Mesodermal cell (in vitro differentiated cells): Measurements from ENCODE around the gene PASK.

Experiments used
- H3K27ac ChIP-seq: 2 replicates; pipeline ENCODE4 v1.7.0; 2013; ENCODE audit warnings: mild to moderate bottlenecking, low read depth, low read length, moderate library complexity; ENCODE audit not compliant: severe bottlenecking
- H3K36me3 ChIP-seq: 2 replicates; pipeline ENCODE4 v1.7.1; 2013; ENCODE audit warnings: mild to moderate bottlenecking, low read length, moderate library complexity; ENCODE audit not compliant: control insufficient read depth, insufficient read depth
- H3K4me1 ChIP-seq: one replicate; pipeline ENCODE4 v1.7.1; 2013; ENCODE audit warnings: mild to moderate bottlenecking, low read length; ENCODE audit not compliant: insufficient read depth, control insufficient read depth, poor library complexity, severe bottlenecking
- H3K4me3 ChIP-seq: 2 replicates; pipeline ENCODE4 v1.7.0; 2013; ENCODE audit warnings: low read length, control low read depth, mild to moderate bottlenecking; ENCODE audit not compliant: insufficient read depth, poor library complexity, severe bottlenecking; ENCODE audit errors: extremely low read depth
- H3K9me3 ChIP-seq: 2 replicates; pipeline ENCODE4 v1.7.1; 2013; ENCODE audit warnings: mild to moderate bottlenecking, low read length, moderate library complexity; ENCODE audit not compliant: control insufficient read depth
- WGBS, 2 experiments: methylation state at CpG; one replicate each; pipeline ENCODE4 v1.1.5; 2013; ENCODE audit warnings: missing lambda C conversion rate in 2 of 2; ENCODE audit not compliant: insufficient coverage in 2 of 2; 5-methylcytosine and 5-hydroxymethylcytosine counted together

PASK gene

GRCh38 chr2:241064008-241064801 lies 85.1 kb downstream of the PASK start:
- 61 to 67% methylated on average over 10 to 28 of the region's 32 CpGs for WGBS, 2 experiments
- Histone ChIP-seq H3K4me3 (no peak overlapping the region), H3K4me1 (no peaks in the 10 kb centered on the region), H3K27ac (no peak overlapping the region), H3K36me3 (no peaks in the 10 kb centered on the region), H3K9me3 (no peaks in the 10 kb centered on the region)

- H3K4me1 ChIP-seq = no peaks in the 10 kb centered on the region
- H3K27ac ChIP-seq = no peak overlapping the region
- H3K36me3 ChIP-seq = no peaks in the 10 kb centered on the region
- no peaks in the 10 kb centered on the region for H3K9me3 ChIP-seq
- 54 to 85% methylated on average over 6 of the region's 8 CpGs for WGBS, 2 experiments
- no peak overlapping the region for H3K4me3 ChIP-seq
Observed at GRCh38 chr2:241063587-241063986, 85.7 kb downstream of the PASK start.

- Histone ChIP-seq H3K36me3 (no peaks in the 10 kb centered on the region), H3K27ac (no peak overlapping the region), H3K4me3 (no peak overlapping the region), H3K9me3 (no peaks in the 10 kb centered on the region), H3K4me1 (no peaks in the 10 kb centered on the region)
- 79 to 81% methylated on average over 13 of the region's 13 CpGs for WGBS, 2 experiments
Observed at GRCh38 chr2:241063093-241063551, 86.2 kb downstream of the PASK start.

- no peaks in the 10 kb centered on the region for H3K36me3 ChIP-seq
- no peaks in the 10 kb centered on the region for H3K9me3 ChIP-seq
- WGBS, 2 experiments = 85 to 89% methylated on average over 12 to 15 of the region's 15 CpGs
- H3K27ac ChIP-seq = no peak overlapping the region
- H3K4me3 ChIP-seq = no peak overlapping the region
- H3K4me1 ChIP-seq = no peaks in the 10 kb centered on the region
Observed at GRCh38 chr2:241062389-241063092, 86.7 kb downstream of the PASK start.

GRCh38 chr2:241061275-241061674 lies 88.0 kb downstream of the PASK start:
- Histone ChIP-seq H3K27ac (no peak overlapping the region), H3K36me3 (no peaks in the 10 kb centered on the region), H3K4me1 (no peaks in the 10 kb centered on the region), H3K4me3 (no peak overlapping the region), H3K9me3 (no peaks in the 10 kb centered on the region)
- 93 to 94% methylated on average over 3 of the region's 6 CpGs for WGBS, 2 experiments
